Astrocyte of the spinal cord (primary cell): Measurements from ENCODE around the gene C1orf56.

Source experiments
- DNase-seq: peaks from one replicate; pipeline ENCODE4 v3.0.0; 2011; ENCODE audit warnings: low read depth, low spot score
- H3K4me3 ChIP-seq: 2 replicates; pipeline ENCODE4 v1.5.1; 2011; ENCODE audit warnings: low read depth, mild to moderate bottlenecking, low read length, moderate library complexity
- in situ Hi-C: cut with HindIII; loops from 2 replicates; pipeline ENCODE4 v1.10.0; 2017; ENCODE audit warnings: low sequenced_read_pairs
- TF ChIP-seq, protein P1 (sequence below): IDR thresholded peaks from 2 replicates; pipeline ENCODE4 v1.5.1; 2012; ENCODE audit warnings: low read depth, mild to moderate bottlenecking, low read length, inconsistent platforms

The C1orf56 gene

GRCh38 chr1:151012684-151013471 is 34.7 kb upstream of the C1orf56 start:
- TF ChIP-seq, protein P1, sequence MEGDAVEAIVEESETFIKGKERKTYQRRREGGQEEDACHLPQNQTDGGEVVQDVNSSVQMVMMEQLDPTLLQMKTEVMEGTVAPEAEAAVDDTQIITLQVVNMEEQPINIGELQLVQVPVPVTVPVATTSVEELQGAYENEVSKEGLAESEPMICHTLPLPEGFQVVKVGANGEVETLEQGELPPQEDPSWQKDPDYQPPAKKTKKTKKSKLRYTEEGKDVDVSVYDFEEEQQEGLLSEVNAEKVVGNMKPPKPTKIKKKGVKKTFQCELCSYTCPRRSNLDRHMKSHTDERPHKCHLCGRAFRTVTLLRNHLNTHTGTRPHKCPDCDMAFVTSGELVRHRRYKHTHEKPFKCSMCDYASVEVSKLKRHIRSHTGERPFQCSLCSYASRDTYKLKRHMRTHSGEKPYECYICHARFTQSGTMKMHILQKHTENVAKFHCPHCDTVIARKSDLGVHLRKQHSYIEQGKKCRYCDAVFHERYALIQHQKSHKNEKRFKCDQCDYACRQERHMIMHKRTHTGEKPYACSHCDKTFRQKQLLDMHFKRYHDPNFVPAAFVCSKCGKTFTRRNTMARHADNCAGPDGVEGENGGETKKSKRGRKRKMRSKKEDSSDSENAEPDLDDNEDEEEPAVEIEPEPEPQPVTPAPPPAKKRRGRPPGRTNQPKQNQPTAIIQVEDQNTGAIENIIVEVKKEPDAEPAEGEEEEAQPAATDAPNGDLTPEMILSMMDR = no peak
- in situ Hi-C loops = no loop called here
- DNase-seq = no peak
- no peak overlapping the region for H3K4me3 ChIP-seq

- no peak overlapping the region for H3K4me3 ChIP-seq
- in situ Hi-C loops = no loop called here
- DNase-seq = peak; percentile 34
- TF ChIP-seq, protein P1 = no peak
Observed at GRCh38 chr1:151013518-151013917, 34.0 kb upstream of the C1orf56 start.

- TF ChIP-seq, protein P1 = peak; percentile 77
- no peak overlapping the region for H3K4me3 ChIP-seq
- peak; percentile 61 for DNase-seq
- in situ Hi-C loops = no loop called here
Observed at GRCh38 chr1:151024540-151025146, 22.9 kb upstream of the C1orf56 start.

DNA sequence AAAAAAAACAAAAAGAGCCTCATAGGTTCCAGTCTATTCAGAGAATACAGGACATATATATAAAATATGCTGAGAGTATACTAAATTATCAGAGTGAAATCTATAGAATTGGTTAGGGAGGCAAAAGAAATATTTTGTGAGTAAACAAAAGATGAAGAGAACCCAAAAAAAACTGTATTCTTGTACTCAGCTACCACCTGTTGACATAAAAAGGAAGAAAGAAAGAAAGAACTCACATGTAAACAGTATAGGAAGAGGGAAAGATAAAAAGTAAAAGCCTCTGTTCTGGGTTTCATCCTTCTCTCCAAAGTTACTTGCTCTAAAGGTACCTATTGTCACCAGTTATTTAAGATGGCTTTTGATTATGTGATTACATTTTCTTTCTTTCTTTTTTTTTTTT is 21.1 kb upstream of the C1orf56 start:
- in situ Hi-C loops = no loop called here
- no peak for DNase-seq
- H3K4me3 ChIP-seq = no peak overlapping the region
- TF ChIP-seq, protein P1 = no peak

DNA sequence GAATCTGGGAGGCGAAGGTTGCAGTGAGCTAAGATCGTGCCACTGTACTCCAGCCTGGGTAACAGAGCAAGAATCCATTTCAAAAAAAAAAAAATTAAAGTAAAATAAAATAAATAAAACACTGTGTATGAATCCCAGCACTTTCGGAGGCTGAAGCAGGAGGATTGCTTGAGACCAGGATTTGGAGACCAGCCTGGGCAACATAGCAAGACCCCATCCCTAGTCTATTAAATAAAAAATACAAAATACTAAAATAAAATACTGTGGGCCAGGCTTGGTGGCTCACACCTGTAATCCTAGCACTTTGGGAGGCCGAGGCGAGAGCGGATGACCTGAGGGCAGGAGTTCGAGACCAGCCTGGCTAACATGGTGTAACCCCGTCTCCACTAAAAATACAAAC is 15.4 kb upstream of the C1orf56 start:
- H3K4me3 ChIP-seq = no peak overlapping the region
- in situ Hi-C loops = no loop called here
- TF ChIP-seq, protein P1 = no peak
- no peak for DNase-seq

DNA sequence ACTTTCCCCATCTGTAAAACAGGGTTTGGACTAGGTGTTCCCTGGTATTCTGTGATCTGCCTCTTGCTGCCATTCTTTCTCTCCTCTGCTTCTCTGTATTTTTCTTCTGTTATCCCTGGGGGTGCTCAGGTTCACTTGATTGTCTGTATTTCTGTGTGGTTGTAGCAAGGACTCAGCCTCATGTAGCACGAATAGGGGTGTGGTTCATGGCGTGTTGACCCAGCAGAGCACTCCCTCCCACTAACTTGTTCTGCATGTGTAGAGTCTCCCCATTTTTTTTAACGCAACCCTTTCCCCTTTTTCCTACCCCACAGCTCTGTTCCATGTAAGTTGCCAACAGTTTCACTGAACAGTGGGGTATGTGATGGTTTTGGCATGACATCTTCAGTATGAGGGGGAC is 12.4 kb upstream of the C1orf56 start:
- no peak overlapping the region for H3K4me3 ChIP-seq
- in situ Hi-C loops = no loop called here
- DNase-seq = no peak

More for the DNA sequence above, 12.4 kb upstream of the C1orf56 start:
- TF ChIP-seq, protein P1 = no peak
